HG03457 (cell line): ENCODE data around the gene ZNF521.
"Not testable (repeated sequence)": the region's sequence is repeated elsewhere in the genome, so short reads cannot be mapped to it uniquely, and the experiment has no call there.

ENCODE experiments used
- ATAC-seq: cut with Tn5 transposase; IDR thresholded peaks from one replicate; pipeline ENCODE4 v1.9.1; 2021; ENCODE audit warnings: moderate number of reproducible peaks; ENCODE audit not compliant: unreplicated experiment

ZNF521 gene

GRCh38 chr18:25044694-25045093, 307.3 kb downstream of the ZNF521 start:
- ATAC-seq = no peak

GRCh38 chr18:25043104-25043503, 308.9 kb downstream of the ZNF521 start:
- no peak for ATAC-seq

- no peak for ATAC-seq
Observed at GRCh38 chr18:25042641-25043051, 309.3 kb downstream of the ZNF521 start.

GRCh38 chr18:25039781-25040180, 312.2 kb downstream of the ZNF521 start:
- ATAC-seq = no peak

GRCh38 chr18:25038261-25038660, 313.7 kb downstream of the ZNF521 start:
- no peak for ATAC-seq

GRCh38 chr18:25033747-25034471, 318.1 kb downstream of the ZNF521 start:
- no peak for ATAC-seq

GRCh38 chr18:25033175-25033574, 318.8 kb downstream of the ZNF521 start:
- not testable (repeated sequence) for ATAC-seq

- no peak for ATAC-seq
Observed at GRCh38 chr18:25029802-25030201, 322.2 kb downstream of the ZNF521 start.

- ATAC-seq = no peak
Observed at GRCh38 chr18:25019931-25020330, 332.0 kb downstream of the ZNF521 start.

GRCh38 chr18:25019086-25019860, 332.7 kb downstream of the ZNF521 start:
- no peak for ATAC-seq

- ATAC-seq = no peak
Observed at GRCh38 chr18:25016666-25017065, 335.3 kb downstream of the ZNF521 start.

- ATAC-seq = no peak
Observed at GRCh38 chr18:25016181-25016580, 335.8 kb downstream of the ZNF521 start.
